Measurements from ENCODE around the gene MBD5. TPM values are rescaled to one million over a fixed set of nuclear protein-coding genes. Genes with fewer than 3 reads are reported as not detected.

MBD5 gene
- total RNA-seq, 1 donor from 2014 or later: 8.3 TPM

GRCh38 chr2:148528356-148529064 lies 507.6 kb downstream of the MBD5 start:
- Histone ChIP-seq H3K27ac (no peak overlapping the region), H3K27me3 (no peaks in the 10 kb centered on the region), H3K36me3 (no peaks in the 10 kb centered on the region), H3K4me3 (no peak overlapping the region), H3K4me1 (no peaks in the 10 kb centered on the region), H3K9me3 (no peaks in the 10 kb centered on the region)
- DNase-seq (ENCODE audit: low spot score in 2 of 2): no peak
- no peak for TF ChIP-seq CTCF (IDR thresholded peaks at IDR 0.05)
- intact Hi-C loops (cut with DNase I): no loop called here

GRCh38 chr2:148529745-148530144 lies 508.9 kb downstream of the MBD5 start:
- Histone ChIP-seq H3K4me1 (no peaks in the 10 kb centered on the region), H3K4me3 (no peak overlapping the region), H3K27ac (no peak overlapping the region), H3K36me3 (no peaks in the 10 kb centered on the region), H3K27me3 (no peaks in the 10 kb centered on the region), H3K9me3 (no peaks in the 10 kb centered on the region)
- DNase-seq (ENCODE audit: low spot score in 2 of 2): no peak
- intact Hi-C loops (cut with DNase I): no loop called here
- no peak for TF ChIP-seq CTCF (IDR thresholded peaks at IDR 0.05)

- Histone ChIP-seq H3K4me3 (no peak overlapping the region), H3K4me1 (no peaks in the 10 kb centered on the region), H3K9me3 (no peaks in the 10 kb centered on the region), H3K27me3 (no peaks in the 10 kb centered on the region), H3K36me3 (no peaks in the 10 kb centered on the region), H3K27ac (no peak overlapping the region)
- intact Hi-C loops (cut with DNase I): no loop called here
- DNase-seq (ENCODE audit: low spot score in 2 of 2): no peak
- TF ChIP-seq CTCF (IDR thresholded peaks at IDR 0.05): no peak
Measured at GRCh38 chr2:148530350-148530749, 509.5 kb downstream of the MBD5 start.

- intact Hi-C loops (cut with DNase I): no loop called here
Measured at GRCh38 chr2:148531235-148531634, 510.3 kb downstream of the MBD5 start.

GRCh38 chr2:148531669-148532428 lies 511.0 kb downstream of the MBD5 start:
- no peak overlapping the region for H3K4me3 ChIP-seq
- intact Hi-C loops (cut with DNase I): no loop called here
- no peaks in the 10 kb centered on the region for H3K36me3 ChIP-seq
- no peaks in the 10 kb centered on the region for H3K9me3 ChIP-seq
- H3K4me1 ChIP-seq: no peaks in the 10 kb centered on the region
- H3K27ac ChIP-seq: no peak overlapping the region
- H3K27me3 ChIP-seq: no peaks in the 10 kb centered on the region
- no peak for DNase-seq (ENCODE audit: low spot score in 2 of 2)
- TF ChIP-seq CTCF (IDR thresholded peaks at IDR 0.05): no peak

More at GRCh38 chr2:148531235-148531634, 510.3 kb downstream of the MBD5 start:
- DNase-seq (ENCODE audit: low spot score in 2 of 2): no peak
- no peak overlapping the region for H3K4me3 ChIP-seq
- H3K27me3 ChIP-seq: no peaks in the 10 kb centered on the region
- no peaks in the 10 kb centered on the region for H3K36me3 ChIP-seq
- TF ChIP-seq CTCF (IDR thresholded peaks at IDR 0.05): no peak
- no peak overlapping the region for H3K27ac ChIP-seq
- no peaks in the 10 kb centered on the region for H3K4me1 ChIP-seq
- no peaks in the 10 kb centered on the region for H3K9me3 ChIP-seq

All from ascending aorta (tissue), 2 donors.